22Rv1 (cell line): ENCODE data around the gene MRPL22.
"Not testable (repeated sequence)": the region's sequence is repeated elsewhere in the genome, so short reads cannot be mapped to it uniquely, and the experiment has no call there.

Experiments
- H3K27ac ChIP-seq: fragments of 450-650 bp; 2 replicates; pipeline ENCODE4 v1.5.1; 2017
- ZFX ChIP-seq: fragments of 450-650 bp; IDR thresholded peaks from 2 replicates; pipeline ENCODE4 v1.6.1; 2017; ENCODE audit warnings: antibody characterized with exemption, borderline replicate concordance
- TF ChIP-seq, protein P1 (sequence below): fragments of 450-650 bp; IDR thresholded peaks from 2 replicates; pipeline ENCODE4 v1.5.1; 2017; ENCODE audit warnings: mild to moderate bottlenecking

The MRPL22 gene

DNA sequence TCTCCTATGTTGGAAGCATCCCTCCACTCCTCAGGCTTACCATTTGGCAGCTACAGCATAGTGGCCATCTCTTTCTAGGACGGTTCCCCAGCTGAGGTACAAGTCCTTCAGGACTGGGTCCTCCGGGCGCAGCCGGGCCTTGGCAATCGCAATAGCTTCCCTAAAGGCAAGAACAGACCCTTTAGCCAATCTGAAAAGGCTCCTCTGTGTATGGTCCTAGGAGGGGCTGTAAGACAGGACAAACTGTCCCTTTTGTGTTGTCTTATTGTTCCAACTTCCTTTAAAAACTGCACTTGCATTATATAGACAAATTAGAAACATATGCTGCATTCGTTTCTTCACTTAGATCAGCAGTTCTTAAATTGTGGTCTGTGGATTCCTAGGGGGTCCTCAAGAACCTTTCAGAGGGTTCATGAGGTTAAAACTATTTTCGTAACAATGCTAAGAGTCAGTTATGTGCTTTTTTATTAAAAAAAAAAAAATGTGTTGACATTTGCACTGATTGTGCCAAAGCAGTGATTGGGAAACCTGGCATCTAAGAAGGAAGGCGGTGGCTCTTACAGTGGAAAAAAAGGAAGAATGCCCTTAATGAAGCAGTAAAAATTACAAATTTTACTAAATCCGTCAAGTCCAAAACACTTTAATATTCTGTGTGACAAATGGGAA, 41.6 kb upstream of the MRPL22 start:
- no peak for TF ChIP-seq ZFX
- TF ChIP-seq, protein P1, sequence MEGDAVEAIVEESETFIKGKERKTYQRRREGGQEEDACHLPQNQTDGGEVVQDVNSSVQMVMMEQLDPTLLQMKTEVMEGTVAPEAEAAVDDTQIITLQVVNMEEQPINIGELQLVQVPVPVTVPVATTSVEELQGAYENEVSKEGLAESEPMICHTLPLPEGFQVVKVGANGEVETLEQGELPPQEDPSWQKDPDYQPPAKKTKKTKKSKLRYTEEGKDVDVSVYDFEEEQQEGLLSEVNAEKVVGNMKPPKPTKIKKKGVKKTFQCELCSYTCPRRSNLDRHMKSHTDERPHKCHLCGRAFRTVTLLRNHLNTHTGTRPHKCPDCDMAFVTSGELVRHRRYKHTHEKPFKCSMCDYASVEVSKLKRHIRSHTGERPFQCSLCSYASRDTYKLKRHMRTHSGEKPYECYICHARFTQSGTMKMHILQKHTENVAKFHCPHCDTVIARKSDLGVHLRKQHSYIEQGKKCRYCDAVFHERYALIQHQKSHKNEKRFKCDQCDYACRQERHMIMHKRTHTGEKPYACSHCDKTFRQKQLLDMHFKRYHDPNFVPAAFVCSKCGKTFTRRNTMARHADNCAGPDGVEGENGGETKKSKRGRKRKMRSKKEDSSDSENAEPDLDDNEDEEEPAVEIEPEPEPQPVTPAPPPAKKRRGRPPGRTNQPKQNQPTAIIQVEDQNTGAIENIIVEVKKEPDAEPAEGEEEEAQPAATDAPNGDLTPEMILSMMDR: no peak
- no peak overlapping the region for H3K27ac ChIP-seq

DNA sequence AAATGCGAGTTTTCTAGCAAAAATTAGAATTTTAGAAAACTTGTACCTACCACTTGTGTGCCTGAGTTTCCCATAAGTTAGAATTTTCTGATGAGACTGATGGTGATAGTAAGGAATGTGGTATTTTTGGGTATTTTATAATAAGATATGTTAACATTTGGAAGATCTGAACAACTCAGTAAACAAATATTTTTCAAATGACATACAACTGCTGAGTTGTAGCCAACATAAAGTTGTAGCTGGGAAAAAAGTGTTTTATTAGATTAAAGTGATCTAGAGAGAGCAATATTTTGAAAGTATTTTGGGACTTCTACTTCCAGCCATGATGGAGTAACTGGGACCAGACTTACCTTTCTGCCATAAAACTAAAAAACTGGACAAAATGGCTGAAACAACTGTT, 40.8 kb upstream of the MRPL22 start:
- no peak overlapping the region for H3K27ac ChIP-seq
- TF ChIP-seq, protein P1: no peak
- TF ChIP-seq ZFX: no peak

DNA sequence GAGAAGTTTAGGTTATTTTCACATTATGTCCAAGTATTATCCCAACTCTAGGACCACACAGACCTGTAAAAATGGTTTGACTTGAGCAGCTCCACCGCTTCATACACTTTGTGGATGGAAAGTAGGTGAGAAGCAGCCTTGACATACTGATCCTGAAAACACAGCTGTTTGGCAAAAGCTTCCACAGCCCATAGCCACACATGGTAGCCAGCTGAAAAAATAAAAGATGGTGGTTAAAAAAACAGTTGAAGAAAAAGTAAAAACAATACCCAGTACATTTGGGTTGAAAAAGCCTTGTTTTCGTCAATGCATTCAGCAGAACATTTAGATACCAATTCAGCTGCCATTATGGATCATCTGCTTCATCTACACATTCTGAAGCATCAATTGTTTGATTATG, 39.6 kb upstream of the MRPL22 start:
- TF ChIP-seq ZFX: no peak
- TF ChIP-seq, protein P1: no peak
- no peak overlapping the region for H3K27ac ChIP-seq

DNA sequence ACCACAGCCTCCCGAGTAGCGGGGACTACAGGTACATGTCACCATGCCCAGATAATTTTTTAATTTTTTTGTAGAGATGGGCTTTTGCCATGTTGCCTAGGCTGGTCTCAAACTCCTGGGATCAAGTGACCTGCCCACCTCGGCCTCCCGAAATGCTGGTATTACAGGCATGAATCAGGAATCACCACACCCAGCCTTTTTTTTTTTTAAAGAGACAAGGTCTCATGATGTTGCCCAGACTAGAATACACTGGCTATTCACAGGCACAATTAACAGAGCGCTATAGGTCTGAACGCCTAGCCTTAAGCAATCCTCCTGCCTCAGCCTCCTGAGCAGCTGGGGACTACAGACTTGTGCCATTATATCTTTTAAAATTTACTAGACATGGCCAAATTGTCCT, 39.0 kb upstream of the MRPL22 start:
- no peak overlapping the region for H3K27ac ChIP-seq
- TF ChIP-seq, protein P1: no peak
- TF ChIP-seq ZFX: no peak

DNA sequence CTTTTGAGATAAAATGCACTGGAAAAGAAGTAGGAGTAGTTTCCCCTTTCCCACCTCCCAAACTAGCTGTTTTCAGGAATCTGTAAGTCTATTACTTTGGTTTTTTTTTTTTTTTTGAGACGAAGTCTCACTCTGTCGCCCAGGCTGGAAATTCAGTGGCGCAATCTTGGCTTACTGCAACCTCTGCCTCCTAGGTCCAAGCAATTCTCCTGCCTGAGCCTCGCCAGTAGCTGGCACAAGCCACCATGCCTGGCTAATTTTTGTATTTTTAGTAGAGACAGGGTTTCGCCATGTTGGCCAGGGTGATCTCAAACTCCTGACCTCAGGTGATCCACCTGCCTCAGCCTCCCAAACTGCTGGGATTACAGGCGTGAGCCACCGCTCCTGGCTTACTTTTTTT, 35.3 kb upstream of the MRPL22 start:
- H3K27ac ChIP-seq: not testable (repeated sequence)

DNA sequence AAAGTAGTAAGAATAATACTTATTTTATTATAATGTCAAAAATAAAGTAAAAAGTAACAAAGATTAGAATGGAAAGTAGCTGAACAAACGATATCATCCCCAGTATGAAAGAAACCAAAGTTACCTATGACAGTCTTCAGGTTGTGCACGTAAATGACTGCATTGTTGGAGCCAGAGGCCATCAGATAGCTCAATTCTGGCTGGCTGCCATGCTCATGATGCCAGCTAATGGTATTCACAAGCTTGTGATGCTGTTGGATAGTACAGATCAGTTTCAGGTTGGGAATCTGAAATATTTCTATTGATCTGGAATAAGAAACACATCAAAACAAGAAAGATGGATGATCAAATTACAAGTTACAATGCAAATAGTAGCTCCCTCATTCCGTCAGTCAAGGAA, 24.0 kb upstream of the MRPL22 start:
- TF ChIP-seq, protein P1: no peak
- no peak for TF ChIP-seq ZFX
- no peak overlapping the region for H3K27ac ChIP-seq

DNA sequence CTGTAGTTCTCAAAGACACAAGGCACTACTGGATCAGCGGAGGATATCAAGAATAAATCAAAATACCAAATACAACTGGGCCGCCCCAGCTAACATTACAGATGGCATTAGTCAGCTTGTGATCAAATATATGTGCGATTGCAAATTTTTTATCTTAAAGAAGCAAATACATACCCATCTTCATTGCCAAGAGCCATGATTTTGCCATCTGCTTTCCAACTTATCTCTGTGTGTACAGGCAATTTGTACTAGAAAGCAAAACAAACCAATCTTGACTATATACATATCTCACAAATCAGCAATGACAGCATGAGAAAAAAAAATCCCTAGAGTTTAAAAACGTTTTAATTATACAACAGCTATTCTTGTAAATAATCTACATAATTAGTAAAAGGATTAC, 23.1 kb upstream of the MRPL22 start:
- H3K27ac ChIP-seq: no peak overlapping the region
- TF ChIP-seq, protein P1: no peak
- no peak for TF ChIP-seq ZFX
